GM21528 (cell line): ENCODE measurements around the gene EXOC1.
"Not testable (repeated sequence)": the region's sequence is repeated elsewhere in the genome, so short reads cannot be mapped to it uniquely, and the experiment has no call there.

ENCODE experiments used
- ATAC-seq: cut with Tn5 transposase; IDR thresholded peaks from one replicate; pipeline ENCODE4 v1.9.1; 2021; ENCODE audit warnings: mild to moderate bottlenecking, moderate library complexity; ENCODE audit not compliant: unreplicated experiment, low FRiP score

EXOC1 gene

DNA sequence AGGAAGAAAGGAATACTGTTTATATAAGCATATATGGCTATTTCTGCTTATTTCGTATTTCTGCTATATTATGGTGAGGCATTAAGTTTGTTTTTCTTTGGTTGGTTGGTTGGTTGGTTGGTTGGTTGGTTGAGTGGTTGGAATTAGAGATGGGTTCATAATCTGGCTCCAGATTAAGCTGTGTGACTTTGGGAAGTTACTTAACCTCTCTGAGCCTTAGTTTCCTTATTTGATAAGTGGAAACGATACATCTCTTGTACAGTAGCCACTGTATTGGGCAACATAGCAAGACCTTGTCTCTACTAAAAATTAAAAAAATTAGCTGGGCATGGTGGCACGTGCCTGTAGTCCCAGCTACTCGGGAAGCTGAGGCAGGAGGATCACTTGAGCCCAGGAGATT, 49.2 kb downstream of the EXOC1 start:
- ATAC-seq: no peak

DNA sequence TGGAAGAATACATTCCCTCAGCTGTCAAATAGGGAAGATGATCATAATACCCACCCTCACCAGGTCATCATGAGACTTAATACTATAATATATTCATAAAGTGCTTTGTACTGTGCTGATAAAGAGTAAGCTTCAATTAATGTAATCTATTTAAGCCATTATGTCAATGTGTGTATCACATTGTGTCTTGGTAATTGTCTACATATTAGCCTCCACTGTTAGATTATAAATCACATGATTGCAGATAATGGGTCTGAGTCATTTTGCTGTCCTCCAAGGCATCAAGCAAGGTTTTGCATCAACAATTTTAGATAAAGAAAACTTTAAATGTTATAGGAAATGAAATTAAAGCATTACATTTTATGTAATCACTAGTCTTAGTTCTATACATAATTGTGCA, 50.1 kb downstream of the EXOC1 start:
- no peak for ATAC-seq

GRCh38 chr4:55904576-55904975, 51.1 kb downstream of the EXOC1 start:
- ATAC-seq: no peak

DNA sequence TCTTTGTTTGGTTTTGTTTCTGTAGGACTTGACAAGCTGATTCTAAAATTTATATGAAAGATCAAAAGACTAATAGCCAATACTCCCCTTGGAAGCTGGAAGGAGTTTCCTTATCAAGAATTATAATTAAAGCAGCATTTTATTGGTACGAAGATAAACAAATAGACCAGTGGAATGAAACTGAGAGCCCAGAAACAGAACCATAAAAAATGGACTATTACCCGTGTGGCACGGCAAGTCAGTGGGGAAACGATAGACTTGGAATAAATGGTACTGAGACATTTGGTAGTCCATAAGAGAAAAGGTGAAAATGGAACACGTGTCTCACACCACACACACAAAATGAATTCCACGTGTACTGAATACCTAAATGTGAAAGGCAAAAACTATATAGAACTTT, 52.9 kb downstream of the EXOC1 start:
- ATAC-seq: no peak

DNA sequence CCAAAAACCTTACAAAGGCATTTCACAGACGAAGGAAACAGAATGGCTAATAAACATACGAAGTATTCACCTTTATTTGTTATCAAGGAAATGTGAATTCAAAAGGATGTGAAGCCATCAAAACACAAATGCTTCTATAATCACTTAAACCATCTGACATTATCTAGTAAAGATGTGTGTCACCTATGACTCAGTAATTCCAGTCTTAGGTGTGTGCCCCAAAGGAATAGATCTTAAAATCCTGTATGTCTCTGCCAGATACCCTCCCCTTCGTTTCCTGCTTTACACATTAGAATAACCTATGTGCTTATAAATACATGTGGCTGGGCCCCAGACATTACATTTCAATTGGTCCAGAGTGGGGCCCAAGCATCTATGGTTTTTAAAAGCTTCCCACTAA, 53.5 kb downstream of the EXOC1 start:
- no peak for ATAC-seq

DNA sequence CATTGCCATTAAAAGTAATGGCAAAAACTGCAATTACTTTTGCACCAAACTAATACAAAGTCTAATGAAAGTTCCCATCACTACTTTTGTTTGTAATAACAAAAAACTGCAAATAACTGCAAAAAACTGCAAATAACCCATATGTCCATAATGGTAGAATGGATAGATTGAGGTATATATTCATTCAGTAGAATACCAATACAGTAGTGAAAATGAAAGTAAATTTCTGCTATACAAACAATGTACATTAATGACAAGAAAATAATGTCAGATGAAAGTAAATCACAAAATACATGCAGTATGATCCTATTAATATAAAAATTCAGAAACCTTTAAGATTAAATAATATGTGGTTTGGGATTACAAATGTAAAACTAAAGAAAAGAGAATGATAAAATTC, 54.0 kb downstream of the EXOC1 start:
- no peak for ATAC-seq

GRCh38 chr4:55910140-55910539, 56.7 kb downstream of the EXOC1 start:
- no peak for ATAC-seq

DNA sequence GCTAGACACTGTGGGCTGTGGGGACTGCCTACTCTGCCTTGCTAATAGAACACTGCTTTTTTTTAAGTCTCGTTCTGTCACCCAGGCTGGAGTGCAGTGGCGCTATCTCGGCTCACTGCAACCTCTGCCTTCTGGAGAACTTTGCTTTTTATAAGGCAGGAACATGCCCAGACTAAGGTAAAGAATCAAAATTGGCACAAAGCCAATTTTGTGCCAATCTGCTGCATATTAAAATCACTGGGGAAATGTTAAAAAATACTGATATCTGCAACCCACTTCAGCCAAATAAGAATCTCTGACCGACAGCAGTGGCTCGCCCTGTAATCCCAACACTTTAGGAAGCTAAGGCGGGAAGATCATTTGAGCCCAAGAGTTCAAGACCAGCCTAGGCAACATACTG, 58.8 kb downstream of the EXOC1 start:
- no peak for ATAC-seq

GRCh38 chr4:55920571-55920970, 67.1 kb downstream of the EXOC1 start:
- ATAC-seq: no peak

DNA sequence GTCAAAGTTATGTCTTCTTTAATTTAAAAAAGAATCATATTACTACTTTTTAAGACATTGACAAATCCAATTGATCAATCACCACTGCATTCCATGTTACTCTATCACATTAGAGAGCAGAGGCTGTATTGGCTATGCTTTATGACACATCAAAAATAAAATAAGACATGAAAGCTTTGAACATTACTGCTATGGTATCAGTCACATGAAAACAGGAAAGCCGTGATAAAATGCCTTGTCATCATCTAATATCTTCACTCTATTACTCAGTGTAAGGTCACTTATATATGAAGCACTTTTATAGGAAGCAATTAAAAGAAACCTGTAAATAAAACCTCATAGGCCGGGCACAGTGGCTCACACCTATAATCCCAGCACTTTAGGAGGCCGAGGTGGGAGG, 67.6 kb downstream of the EXOC1 start:
- ATAC-seq: no peak

- ATAC-seq: no peak
Measured at GRCh38 chr4:55925241-55925640, 71.8 kb downstream of the EXOC1 start.

- ATAC-seq: no peak
Measured at GRCh38 chr4:55926610-55927009, 73.2 kb downstream of the EXOC1 start.

- ATAC-seq: no peak
Measured at GRCh38 chr4:55927803-55928437, 74.5 kb downstream of the EXOC1 start.

DNA sequence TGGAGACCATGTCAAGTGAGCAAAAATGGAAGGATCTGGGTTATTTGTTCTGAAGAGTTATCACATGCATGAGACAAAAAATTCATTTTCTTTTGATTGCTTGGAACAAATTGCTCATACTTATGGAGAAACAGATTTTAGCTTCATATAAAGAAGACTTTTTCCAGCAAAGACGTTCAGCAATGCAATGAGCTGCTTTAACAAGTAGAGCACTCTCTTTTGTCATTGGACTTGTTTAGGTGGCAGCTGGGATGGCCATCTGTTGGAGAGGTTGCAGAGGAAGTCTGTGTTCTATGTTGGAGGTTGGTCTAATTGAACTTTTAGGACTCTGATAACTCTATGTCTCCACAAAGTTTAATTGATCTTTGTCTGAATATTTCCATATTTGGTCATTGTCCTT, 75.4 kb downstream of the EXOC1 start:
- no peak for ATAC-seq

- ATAC-seq: no peak
Measured at GRCh38 chr4:55931043-55931442, 77.6 kb downstream of the EXOC1 start.

DNA sequence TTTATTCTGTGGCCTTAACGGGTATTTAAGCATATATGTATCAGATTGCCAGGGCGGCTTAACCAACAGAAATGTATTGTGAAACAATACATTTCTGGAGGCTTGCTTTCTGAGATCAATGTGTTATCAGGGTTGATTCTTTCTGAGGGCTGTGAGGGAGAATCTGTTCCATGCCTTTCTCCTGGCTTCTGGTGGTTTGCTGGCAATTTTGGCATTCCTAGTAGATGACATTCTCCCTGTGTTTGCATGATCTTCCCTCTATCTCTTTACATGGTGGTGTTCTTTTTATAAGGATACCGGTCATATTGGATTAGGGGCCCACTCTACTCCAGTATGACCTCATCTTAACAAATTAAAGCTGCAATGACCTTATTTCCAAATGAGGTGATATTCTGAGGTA, 78.4 kb downstream of the EXOC1 start:
- ATAC-seq: no peak

DNA sequence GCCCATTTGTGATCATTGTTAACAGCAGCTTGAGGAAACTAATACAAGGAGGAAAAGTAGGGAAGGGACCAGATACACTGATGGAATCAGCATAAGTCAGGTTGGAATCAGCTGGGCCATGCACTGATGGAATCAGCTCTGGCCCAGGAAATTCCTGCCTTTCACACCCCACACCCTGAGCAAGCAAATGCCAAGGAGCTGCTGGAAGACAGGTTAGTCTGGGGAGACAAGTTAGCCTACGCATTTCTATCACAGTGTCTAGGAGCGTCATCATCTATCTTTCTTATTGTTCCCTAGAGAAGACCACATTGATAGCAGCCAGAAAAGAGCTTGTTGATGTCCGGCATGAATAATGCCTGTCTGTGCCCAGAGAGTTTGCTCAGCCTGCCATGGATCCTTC, 79.1 kb downstream of the EXOC1 start:
- no peak for ATAC-seq

DNA sequence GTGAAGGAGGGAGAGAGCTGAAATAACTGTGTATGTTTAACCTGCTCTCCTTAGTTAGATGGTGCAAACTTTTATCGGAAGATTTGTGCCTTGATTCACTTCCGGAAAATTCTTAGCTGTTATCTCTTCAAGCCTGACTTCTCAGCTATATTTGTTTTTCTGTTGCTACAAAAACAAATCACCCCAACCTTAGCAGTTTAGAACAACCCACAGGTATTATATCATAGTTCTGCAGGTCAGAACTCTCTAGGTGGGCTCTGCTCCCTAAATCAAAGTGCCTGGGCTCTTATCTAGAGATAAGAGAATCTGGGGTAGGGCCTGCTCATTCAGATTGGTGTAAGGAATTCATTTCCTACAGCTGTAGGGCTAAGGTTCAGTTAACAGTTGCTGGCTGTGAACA, 80.2 kb downstream of the EXOC1 start:
- no peak for ATAC-seq

DNA sequence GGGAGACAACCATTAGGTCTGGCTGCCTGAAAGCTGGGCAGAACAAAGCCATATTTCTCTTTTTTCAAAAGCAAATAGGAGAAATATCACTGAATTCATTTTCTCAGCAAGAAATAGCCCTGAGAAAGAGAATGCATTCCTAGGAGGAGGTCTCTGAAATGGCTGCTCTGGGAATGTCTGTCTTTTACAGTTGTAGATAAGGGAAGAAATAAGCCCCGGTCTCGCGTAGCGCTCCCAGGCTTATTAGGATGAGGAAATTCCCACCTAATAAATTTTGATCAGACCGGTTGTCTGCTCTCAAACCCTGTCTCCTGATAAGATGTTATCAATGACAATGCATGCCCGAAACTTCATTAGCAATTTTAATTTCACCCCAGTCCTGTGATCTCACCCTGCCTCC, 82.5 kb downstream of the EXOC1 start:
- ATAC-seq: not testable (repeated sequence)

GRCh38 chr4:55938481-55938880, 85.0 kb downstream of the EXOC1 start:
- no peak for ATAC-seq

DNA sequence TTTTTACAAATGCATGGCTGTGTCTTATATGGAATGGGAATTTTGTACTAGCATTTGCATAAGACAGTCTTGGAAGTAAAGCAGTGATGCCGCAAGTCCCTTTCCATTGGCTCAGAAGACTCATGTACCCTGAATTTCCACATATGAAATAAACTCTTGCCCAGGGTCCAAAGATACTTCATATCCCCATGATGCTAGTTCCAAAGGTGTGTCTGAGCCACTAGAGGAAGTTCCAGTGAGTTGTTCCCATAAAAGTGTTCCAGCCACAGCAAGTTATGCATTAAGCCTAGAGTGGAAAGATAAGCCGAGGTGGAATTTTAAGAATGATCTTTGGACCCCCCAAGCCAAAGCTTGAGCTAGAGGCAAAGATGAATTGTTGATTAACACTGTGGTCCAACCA, 86.0 kb downstream of the EXOC1 start:
- no peak for ATAC-seq

GRCh38 chr4:55941881-55942396, 88.5 kb downstream of the EXOC1 start:
- ATAC-seq: no peak
